Epithelial cell of umbilical artery (primary cell): ENCODE data around the gene TMEM229A. TPM values are rescaled to one million over a fixed set of nuclear protein-coding genes. Genes with fewer than 3 reads are reported as not detected.

Experiments used
- total RNA-seq: library from RNA; depleted of rRNA; stranded (reverse); fragments of >200 nt; gene quantifications from 2 replicates; pipeline ENCODE4 v1.2.3, GENCODE V29; 2014

TMEM229A gene
- total RNA-seq = not detected in 2 replicates

DNA sequence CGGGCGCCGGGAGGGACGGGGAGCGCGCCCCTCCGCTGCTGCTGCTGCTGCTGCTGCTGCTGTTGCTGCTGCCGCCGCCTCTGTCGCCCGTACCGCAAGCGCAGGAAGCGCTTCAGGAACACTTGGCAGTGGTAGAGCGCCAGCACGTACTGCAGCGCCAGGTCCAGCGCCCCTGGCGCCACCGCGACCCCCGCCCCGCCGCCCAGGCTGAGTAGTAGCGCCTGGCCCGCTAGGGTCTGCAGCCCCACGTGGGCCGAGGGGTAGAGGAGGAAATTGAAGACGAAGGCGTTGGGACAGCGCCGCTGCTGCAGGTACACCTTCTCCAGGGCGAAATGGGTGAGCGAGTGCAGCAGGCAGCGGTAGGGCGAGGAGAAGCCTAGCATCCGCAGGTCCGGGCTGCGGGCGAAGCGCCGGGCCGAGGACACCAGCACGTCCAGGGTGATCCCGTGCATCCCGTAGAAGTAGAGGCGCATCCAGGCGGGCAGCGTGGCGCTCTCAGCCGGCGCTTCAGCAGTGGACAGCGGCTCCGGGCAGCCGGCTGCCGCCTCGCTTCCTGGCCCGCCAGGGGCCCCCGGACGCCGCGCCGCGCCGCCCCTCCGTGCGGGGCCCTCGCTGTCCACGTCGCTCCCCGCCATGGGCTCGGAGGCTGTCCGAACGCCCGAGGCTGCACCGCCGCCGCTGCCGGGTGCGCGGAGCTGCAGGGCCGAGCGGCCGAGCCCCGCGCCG is at the start of gene TMEM229A:
TSS of gene TMEM229A (minus strand) at position 699 of the 726 bp plus-strand sequence. CDS start at position 635, 64 bp downstream.

Other genes starting within 250 kb of the TMEM229A start
- not detected in 2 replicates for gene HYAL4, start 187.9 kb downstream of the TMEM229A start, total RNA-seq
- not detected in 2 replicates for gene SPAM1, start 107.8 kb downstream of the TMEM229A start, total RNA-seq